GM21737 (cell line): Measurements from ENCODE around the gene ANKH.
"Not testable (repeated sequence)": the region's sequence is repeated elsewhere in the genome, so short reads cannot be mapped to it uniquely, and the experiment has no call there.

Experiments used
- ATAC-seq: cut with Tn5 transposase; IDR thresholded peaks from one replicate; pipeline ENCODE4 v1.9.1; 2021; ENCODE audit warnings: mild to moderate bottlenecking, moderate library complexity; ENCODE audit not compliant: unreplicated experiment

ANKH gene

GRCh38 chr5:14884062-14884612, 12.6 kb upstream of the ANKH start:
- no peak for ATAC-seq

- no peak for ATAC-seq
These were observed 11.3 kb upstream of the ANKH start for GRCh38 chr5:14882658-14883580.

- ATAC-seq: no peak
These were observed 10.2 kb upstream of the ANKH start for GRCh38 chr5:14881826-14882225.

- no peak for ATAC-seq
These were observed 9.1 kb upstream of the ANKH start for GRCh38 chr5:14880688-14881087.

- ATAC-seq: no peak
These were observed 8.5 kb upstream of the ANKH start for GRCh38 chr5:14879937-14880589.

GRCh38 chr5:14879393-14879792, 7.8 kb upstream of the ANKH start:
- no peak for ATAC-seq

GRCh38 chr5:14878192-14878591, 6.6 kb upstream of the ANKH start:
- not testable (repeated sequence) for ATAC-seq

GRCh38 chr5:14876095-14876494, 4.5 kb upstream of the ANKH start:
- ATAC-seq: no peak

- no peak for ATAC-seq
These were observed 2.2 kb upstream of the ANKH start for GRCh38 chr5:14873790-14874189.

- ATAC-seq: no peak
These were observed 1.5 kb upstream of the ANKH start for GRCh38 chr5:14873093-14873492.

- ATAC-seq: peak; percentile 30
These were observed 752 bp upstream of the ANKH start for GRCh38 chr5:14872070-14872989.

GRCh38 chr5:14870337-14871213, 1.0 kb downstream of the ANKH start:
- ATAC-seq: peak; percentile 35

GRCh38 chr5:14869668-14870164, 1.9 kb downstream of the ANKH start:
- ATAC-seq: no peak

- no peak for ATAC-seq
These were observed 2.3 kb downstream of the ANKH start for GRCh38 chr5:14869233-14869632.

GRCh38 chr5:14868771-14869170, 2.8 kb downstream of the ANKH start:
- no peak for ATAC-seq

- ATAC-seq: no peak
These were observed 7.3 kb downstream of the ANKH start for GRCh38 chr5:14864181-14864812.

GRCh38 chr5:14863105-14863504, 8.5 kb downstream of the ANKH start:
- ATAC-seq: no peak

GRCh38 chr5:14861123-14861765, 10.3 kb downstream of the ANKH start:
- ATAC-seq: no peak

- ATAC-seq: no peak
These were observed 11.6 kb downstream of the ANKH start for GRCh38 chr5:14859980-14860379.
